ENCODE measurements around the gene EFS.
"Not testable (repeated sequence)": the region's sequence is repeated elsewhere in the genome, so short reads cannot be mapped to it uniquely, and the experiment has no call there.

EFS gene

GRCh38 chr14:23335623-23336022 lies 29.3 kb downstream of the EFS start:
- in situ Hi-C loops (cut with MboI; ENCODE audit: low sequenced_read_pairs), result no loop called here

GRCh38 chr14:23327947-23328744 lies 36.8 kb downstream of the EFS start:
- in situ Hi-C loops (cut with MboI; ENCODE audit: low sequenced_read_pairs), result no loop called here

GRCh38 chr14:23326491-23327332 lies 38.3 kb downstream of the EFS start:
- in situ Hi-C loops (cut with MboI; ENCODE audit: low sequenced_read_pairs), result no loop called here

GRCh38 chr14:23325746-23326145 lies 39.2 kb downstream of the EFS start:
- in situ Hi-C loops (cut with MboI; ENCODE audit: low sequenced_read_pairs), result not testable (repeated sequence)

GRCh38 chr14:23324993-23325392 lies 40.0 kb downstream of the EFS start:
- in situ Hi-C loops (cut with MboI; ENCODE audit: low sequenced_read_pairs), result no loop called here

GRCh38 chr14:23324455-23324846 lies 40.5 kb downstream of the EFS start:
- in situ Hi-C loops (cut with MboI; ENCODE audit: low sequenced_read_pairs), result no loop called here

GRCh38 chr14:23323838-23324454 lies 41.0 kb downstream of the EFS start:
- in situ Hi-C loops (cut with MboI; ENCODE audit: low sequenced_read_pairs), result no loop called here

- in situ Hi-C loops (cut with MboI; ENCODE audit: low sequenced_read_pairs), result no loop called here
Measured at GRCh38 chr14:23322568-23323517, 42.1 kb downstream of the EFS start.

- in situ Hi-C loops (cut with MboI; ENCODE audit: low sequenced_read_pairs), result no loop called here
Measured at GRCh38 chr14:23321572-23322547, 43.1 kb downstream of the EFS start.

- in situ Hi-C loops (cut with MboI; ENCODE audit: low sequenced_read_pairs), result no loop called here
Measured at GRCh38 chr14:23320584-23321571, 44.1 kb downstream of the EFS start, which contains the start of gene PABPN1. Gene PABPN1 (plus strand): TSS chr14:23321457. CDS start chr14:23321470, 13 bp downstream.

- in situ Hi-C loops (cut with MboI; ENCODE audit: low sequenced_read_pairs), result no loop called here
Measured at GRCh38 chr14:23319746-23320583, 45.0 kb downstream of the EFS start.

- in situ Hi-C loops (cut with MboI; ENCODE audit: low sequenced_read_pairs), result no loop called here
Measured at GRCh38 chr14:23316300-23316699, 48.7 kb downstream of the EFS start.

GRCh38 chr14:23310546-23310945 lies 54.4 kb downstream of the EFS start:
- in situ Hi-C loops (cut with MboI; ENCODE audit: low sequenced_read_pairs), result no loop called here

GRCh38 chr14:23308721-23309445 lies 56.1 kb downstream of the EFS start:
- in situ Hi-C loops (cut with MboI; ENCODE audit: low sequenced_read_pairs), result no loop called here

- in situ Hi-C loops (cut with MboI; ENCODE audit: low sequenced_read_pairs), result no loop called here
Measured at GRCh38 chr14:23307687-23308644, 57.0 kb downstream of the EFS start.

Data from HL-60/S4 treated with retinoic acid at 250 ng/mL for 4 days and 3 days (cell line).